ENCODE results near the gene PRKCE. TPM values are rescaled to one million over a fixed set of nuclear protein-coding genes. Genes with fewer than 3 reads are reported as not detected.

PRKCE gene
- total RNA-seq, 4 donors from 2014 or later: 5.9 to 21.2 (median 18.5) TPM

GRCh38 chr2:45978302-45978859 is 326.9 kb downstream of the PRKCE start:
- WGBS, 2 donors (ENCODE audit: low coverage in 1 of 2): no CpG with 5 or more reads among the region's 4 CpGs
- Histone ChIP-seq H3K9me3 (no peaks in the 10 kb centered on the region), H3K4me3 (no peak overlapping the region), H3K36me3 (peaks cover 0 to 53% of the 10 kb centered on the region in 2 donors), H3K27ac (no peak overlapping the region), H3K4me1 (no peaks in the 10 kb centered on the region), H3K27me3 (no peaks in the 10 kb centered on the region)
- ATAC-seq: no peak
- TF ChIP-seq POLR2AphosphoS5 (IDR thresholded peaks at IDR 0.05): no peak
- TF ChIP-seq, protein P1, sequence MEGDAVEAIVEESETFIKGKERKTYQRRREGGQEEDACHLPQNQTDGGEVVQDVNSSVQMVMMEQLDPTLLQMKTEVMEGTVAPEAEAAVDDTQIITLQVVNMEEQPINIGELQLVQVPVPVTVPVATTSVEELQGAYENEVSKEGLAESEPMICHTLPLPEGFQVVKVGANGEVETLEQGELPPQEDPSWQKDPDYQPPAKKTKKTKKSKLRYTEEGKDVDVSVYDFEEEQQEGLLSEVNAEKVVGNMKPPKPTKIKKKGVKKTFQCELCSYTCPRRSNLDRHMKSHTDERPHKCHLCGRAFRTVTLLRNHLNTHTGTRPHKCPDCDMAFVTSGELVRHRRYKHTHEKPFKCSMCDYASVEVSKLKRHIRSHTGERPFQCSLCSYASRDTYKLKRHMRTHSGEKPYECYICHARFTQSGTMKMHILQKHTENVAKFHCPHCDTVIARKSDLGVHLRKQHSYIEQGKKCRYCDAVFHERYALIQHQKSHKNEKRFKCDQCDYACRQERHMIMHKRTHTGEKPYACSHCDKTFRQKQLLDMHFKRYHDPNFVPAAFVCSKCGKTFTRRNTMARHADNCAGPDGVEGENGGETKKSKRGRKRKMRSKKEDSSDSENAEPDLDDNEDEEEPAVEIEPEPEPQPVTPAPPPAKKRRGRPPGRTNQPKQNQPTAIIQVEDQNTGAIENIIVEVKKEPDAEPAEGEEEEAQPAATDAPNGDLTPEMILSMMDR (IDR thresholded peaks at IDR 0.05): no peak
- no peak for TF ChIP-seq EP300 (IDR thresholded peaks at IDR 0.05)
- no peak for TF ChIP-seq POLR2A (IDR thresholded peaks at IDR 0.05)

DNA sequence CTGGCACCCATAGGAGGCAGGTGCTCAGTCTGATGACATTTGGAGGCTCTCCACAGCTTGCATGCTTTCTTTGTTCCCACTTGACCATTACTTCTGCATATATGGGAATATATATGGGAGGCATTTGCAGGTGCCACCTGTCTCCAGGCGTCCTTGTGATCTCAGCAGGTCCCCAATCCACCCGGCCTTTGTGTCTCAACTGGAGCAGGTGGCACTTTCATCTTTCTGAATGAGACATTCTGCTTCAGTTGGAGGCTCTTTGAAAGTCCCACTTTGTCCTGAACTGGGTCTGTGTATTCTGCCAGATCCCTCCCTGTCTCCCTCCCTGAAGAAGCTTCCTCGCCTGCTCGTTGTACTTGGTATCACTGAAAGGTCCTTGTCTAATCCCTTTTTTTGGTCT is 327.6 kb downstream of the PRKCE start:
- peaks cover 0 to 56% of the 10 kb centered on the region in 2 donors for H3K36me3 ChIP-seq
- no peaks in the 10 kb centered on the region for H3K9me3 ChIP-seq
- ATAC-seq: no peak
- H3K4me3 ChIP-seq: no peak overlapping the region
- TF ChIP-seq EP300 (IDR thresholded peaks at IDR 0.05) (no peak), POLR2AphosphoS5 (IDR thresholded peaks at IDR 0.05) (no peak), POLR2A (IDR thresholded peaks at IDR 0.05) (no peak)
- TF ChIP-seq, protein P1 (IDR thresholded peaks at IDR 0.05): no peak
- WGBS, 2 donors (ENCODE audit: low coverage in 1 of 2): 92 to 95% methylated on average over 3 to 4 of the region's 4 CpGs
- H3K27me3 ChIP-seq: no peaks in the 10 kb centered on the region
- H3K4me1 ChIP-seq: no peaks in the 10 kb centered on the region
- no peak overlapping the region for H3K27ac ChIP-seq

- TF ChIP-seq EP300 (IDR thresholded peaks at IDR 0.05) (no peak), POLR2A (IDR thresholded peaks at IDR 0.05) (no peak)
- TF ChIP-seq, protein P1 (IDR thresholded peaks at IDR 0.05): no peak
- no peak overlapping the region for H3K27ac ChIP-seq
- ATAC-seq: no peak
- H3K9me3 ChIP-seq: no peaks in the 10 kb centered on the region
- H3K36me3 ChIP-seq: peaks cover 0 to 68% of the 10 kb centered on the region in 2 donors
- WGBS, 2 donors (ENCODE audit: low coverage in 1 of 2): 63 to 66% methylated on average over 5 to 11 of the region's 11 CpGs
- no peaks in the 10 kb centered on the region for H3K27me3 ChIP-seq
- H3K4me3 ChIP-seq: no peak overlapping the region
- H3K4me1 ChIP-seq: no peaks in the 10 kb centered on the region
These were observed 328.8 kb downstream of the PRKCE start for GRCh38 chr2:45980161-45980865.

DNA sequence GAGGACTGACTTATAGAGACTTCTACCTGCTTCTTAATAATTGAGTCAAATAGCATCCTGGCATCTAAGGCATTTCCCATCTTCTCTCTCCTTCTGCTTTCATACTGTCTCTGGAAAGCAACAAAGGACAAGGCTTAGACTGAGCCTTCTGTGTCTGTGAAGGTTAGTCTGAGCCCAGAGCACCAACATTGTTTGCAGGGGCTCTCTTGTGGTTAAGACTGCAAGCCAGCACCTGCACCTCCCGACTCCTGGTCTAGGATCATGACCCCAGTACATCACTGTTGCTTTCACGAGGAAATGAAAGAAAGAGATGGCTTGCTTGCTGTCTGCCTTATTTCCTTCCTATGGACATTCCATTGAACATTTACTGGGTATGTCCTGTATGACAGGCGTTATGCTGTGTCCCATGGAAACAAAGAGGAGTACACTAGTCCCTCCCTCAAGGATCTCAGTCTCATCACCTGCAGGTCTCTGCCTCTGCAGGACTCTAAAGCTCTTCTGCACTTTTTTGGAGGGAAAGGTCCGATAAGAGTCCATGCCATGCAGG is 330.0 kb downstream of the PRKCE start:
- Histone ChIP-seq H3K27me3 (no peaks in the 10 kb centered on the region), H3K4me3 (no peak overlapping the region), H3K9me3 (no peaks in the 10 kb centered on the region), H3K4me1 (no peaks in the 10 kb centered on the region), H3K27ac (no peak overlapping the region), H3K36me3 (peaks cover 0 to 68% of the 10 kb centered on the region in 2 donors)
- no peak for TF ChIP-seq POLR2AphosphoS5 (IDR thresholded peaks at IDR 0.05)
- no peak for TF ChIP-seq POLR2A (IDR thresholded peaks at IDR 0.05)
- no peak for TF ChIP-seq EP300 (IDR thresholded peaks at IDR 0.05)
- TF ChIP-seq, protein P1 (IDR thresholded peaks at IDR 0.05): no peak
- ATAC-seq: no peak
- 60 to 83% methylated on average over 2 to 3 of the region's 4 CpGs for WGBS, 2 donors (ENCODE audit: low coverage in 1 of 2)

DNA sequence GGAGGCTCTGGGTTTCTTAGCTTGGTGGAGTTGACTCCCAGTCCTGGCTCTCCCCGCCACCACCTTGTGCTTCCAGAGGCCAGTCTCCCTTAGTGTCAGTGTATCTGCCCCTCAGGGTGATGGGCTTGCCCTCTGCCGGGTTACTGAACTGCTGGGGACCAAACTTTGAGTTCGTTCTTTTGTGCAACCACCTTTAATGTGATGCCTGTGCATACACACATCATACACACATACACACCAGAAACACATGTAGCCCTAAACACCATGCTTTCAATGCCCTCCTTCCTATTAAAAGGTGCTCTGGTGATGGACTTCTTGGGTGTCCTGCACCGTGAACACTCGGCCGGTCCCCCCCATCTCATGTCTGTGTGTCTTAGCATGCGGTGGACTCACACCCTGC is 330.6 kb downstream of the PRKCE start:
- 97 to 100% methylated on average over 4 to 7 of the region's 7 CpGs for WGBS, 2 donors (ENCODE audit: low coverage in 1 of 2)
- Histone ChIP-seq H3K4me1 (no peaks in the 10 kb centered on the region), H3K4me3 (no peak overlapping the region), H3K36me3 (peaks cover 0 to 68% of the 10 kb centered on the region in 2 donors), H3K27ac (no peak overlapping the region), H3K9me3 (no peaks in the 10 kb centered on the region), H3K27me3 (no peaks in the 10 kb centered on the region)
- no peak for TF ChIP-seq POLR2AphosphoS5 (IDR thresholded peaks at IDR 0.05)
- no peak for TF ChIP-seq POLR2A (IDR thresholded peaks at IDR 0.05)
- no peak for TF ChIP-seq EP300 (IDR thresholded peaks at IDR 0.05)
- TF ChIP-seq, protein P1 (IDR thresholded peaks at IDR 0.05): no peak
- no peak for ATAC-seq
